Measurements from ENCODE around the gene SPTBN5. TPM values are rescaled to one million over a fixed set of nuclear protein-coding genes. Genes with fewer than 3 reads are reported as not detected.
A peak's percentile ranks its signal among the peaks of the same experiment; 100 is the strongest.

Gene SPTBN5
- total RNA-seq, 2 donors from 2014 or later = 0.52 to 3.0 TPM

DNA sequence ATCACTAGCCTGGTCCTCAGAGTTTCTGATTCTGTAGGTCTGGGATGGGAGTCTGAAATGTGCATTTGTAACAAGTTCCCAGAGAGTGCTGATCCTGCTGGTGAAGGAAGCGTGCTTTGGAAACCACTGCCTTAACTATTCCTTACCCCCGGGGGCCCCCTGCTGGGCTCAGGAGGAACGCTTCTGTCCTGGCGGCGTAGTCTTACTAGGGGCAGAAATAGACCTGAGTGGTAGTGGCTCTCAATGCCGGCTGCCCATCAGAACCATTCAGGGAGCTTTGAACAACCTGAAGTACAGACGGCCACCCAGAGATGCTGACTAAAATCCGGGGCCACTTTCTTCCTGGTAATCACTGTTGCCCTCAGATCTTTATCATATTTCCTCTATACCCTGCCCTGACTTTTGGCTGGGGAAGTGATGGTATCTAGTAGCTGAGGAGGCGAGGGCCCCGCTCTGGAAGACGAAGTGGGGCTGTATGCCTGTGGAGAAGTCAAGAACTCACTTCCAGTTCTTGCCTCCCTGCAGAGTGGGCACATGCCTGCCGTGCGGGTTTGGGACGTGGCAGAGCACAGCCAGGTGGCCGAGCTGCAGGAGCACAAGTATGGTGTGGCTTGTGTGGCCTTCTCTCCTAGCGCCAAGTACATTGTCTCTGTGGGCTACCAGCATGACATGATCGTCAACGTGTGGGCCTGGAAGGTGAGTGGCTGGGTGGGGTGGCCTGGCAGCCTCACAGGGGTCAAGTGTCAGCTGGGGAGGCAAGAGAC is 82.2 kb downstream of the SPTBN5 start:
- WGBS, 2 donors = 30 to 46% methylated on average over 4 to 18 of the region's 18 CpGs
- Histone ChIP-seq H3K4me1 (no peaks in the 10 kb centered on the region), H3K9me3 (no peaks in the 10 kb centered on the region), H3K27me3 (no peaks in the 10 kb centered on the region), H3K4me3 (no peak overlapping the region), H3K27ac (no peak overlapping the region), H3K36me3 (replicated peaks in 1 of 2; ENCODE audit: insufficient read depth in 1 of 2, low read depth in 2 of 2) (peaks cover 0 to 1% of the 10 kb centered on the region in 2 donors)
- TF ChIP-seq, protein P1, sequence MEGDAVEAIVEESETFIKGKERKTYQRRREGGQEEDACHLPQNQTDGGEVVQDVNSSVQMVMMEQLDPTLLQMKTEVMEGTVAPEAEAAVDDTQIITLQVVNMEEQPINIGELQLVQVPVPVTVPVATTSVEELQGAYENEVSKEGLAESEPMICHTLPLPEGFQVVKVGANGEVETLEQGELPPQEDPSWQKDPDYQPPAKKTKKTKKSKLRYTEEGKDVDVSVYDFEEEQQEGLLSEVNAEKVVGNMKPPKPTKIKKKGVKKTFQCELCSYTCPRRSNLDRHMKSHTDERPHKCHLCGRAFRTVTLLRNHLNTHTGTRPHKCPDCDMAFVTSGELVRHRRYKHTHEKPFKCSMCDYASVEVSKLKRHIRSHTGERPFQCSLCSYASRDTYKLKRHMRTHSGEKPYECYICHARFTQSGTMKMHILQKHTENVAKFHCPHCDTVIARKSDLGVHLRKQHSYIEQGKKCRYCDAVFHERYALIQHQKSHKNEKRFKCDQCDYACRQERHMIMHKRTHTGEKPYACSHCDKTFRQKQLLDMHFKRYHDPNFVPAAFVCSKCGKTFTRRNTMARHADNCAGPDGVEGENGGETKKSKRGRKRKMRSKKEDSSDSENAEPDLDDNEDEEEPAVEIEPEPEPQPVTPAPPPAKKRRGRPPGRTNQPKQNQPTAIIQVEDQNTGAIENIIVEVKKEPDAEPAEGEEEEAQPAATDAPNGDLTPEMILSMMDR (IDR thresholded peaks at IDR 0.05) = peak; percentile 73 to 93 (median 85)
- TF ChIP-seq POLR2A (IDR thresholded peaks at IDR 0.05) = no peak
- DNase-seq = peak; percentile 85 to 91 (median 86)
- intact Hi-C loops (cut with DNase I) = loop anchor here (5.0 kb wide), 1 partner anchor 44 kb away; no protein-coding TSS in a partner anchor
- ATAC-seq = peak; percentile 97

DNA sequence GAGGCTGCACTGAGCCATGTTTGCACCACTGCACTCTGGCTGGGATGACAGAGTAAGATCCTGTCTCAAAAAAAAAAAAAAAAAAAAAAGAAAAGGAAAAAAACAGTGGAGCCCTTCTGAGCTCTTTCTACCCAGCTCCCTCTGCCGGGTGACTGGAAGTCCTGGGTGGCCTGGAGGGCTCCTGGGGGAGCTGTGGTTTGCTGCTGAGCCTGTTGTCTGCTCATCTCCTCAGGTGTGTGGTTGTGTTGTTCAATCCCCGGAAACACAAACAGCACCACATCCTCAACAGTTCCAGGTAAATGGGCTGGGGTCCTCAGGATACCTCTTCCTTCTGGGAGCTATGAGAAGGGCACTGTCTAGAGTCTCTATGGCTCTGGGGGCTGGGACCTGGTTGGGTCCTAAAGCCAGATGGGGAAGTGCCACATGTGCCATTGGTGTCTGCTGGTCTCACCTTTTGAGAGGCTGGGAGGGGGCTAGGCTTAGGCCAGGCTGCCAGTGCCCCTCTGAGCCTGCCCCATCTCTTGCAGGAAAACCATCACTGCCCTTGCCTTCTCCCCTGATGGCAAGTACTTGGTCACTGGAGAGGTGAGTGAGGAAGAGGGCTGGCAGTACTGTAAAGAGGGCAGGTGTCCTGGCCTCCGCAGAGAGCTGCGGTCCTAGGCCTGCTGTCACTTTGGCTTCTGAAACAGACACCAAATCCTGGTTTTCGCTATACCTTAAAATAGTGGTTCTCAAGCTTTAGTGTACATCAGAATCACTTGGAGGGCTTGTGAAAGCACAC is 83.0 kb downstream of the SPTBN5 start:
- 84 to 88% methylated on average over 5 of the region's 5 CpGs for WGBS, 2 donors
- TF ChIP-seq, protein P1 (IDR thresholded peaks at IDR 0.05) = no peak
- no peak for TF ChIP-seq POLR2A (IDR thresholded peaks at IDR 0.05)
- H3K9me3 ChIP-seq = no peaks in the 10 kb centered on the region
- intact Hi-C loops (cut with DNase I) = loop anchor here (5.0 kb wide), 1 partner anchor 44 kb away; no protein-coding TSS in a partner anchor
- H3K27ac ChIP-seq = no peak overlapping the region
- no peaks in the 10 kb centered on the region for H3K27me3 ChIP-seq
- H3K36me3 ChIP-seq (replicated peaks in 1 of 2; ENCODE audit: insufficient read depth in 1 of 2, low read depth in 2 of 2) = peaks cover 0 to 1% of the 10 kb centered on the region in 2 donors
- no peaks in the 10 kb centered on the region for H3K4me1 ChIP-seq
- ATAC-seq (no peak), DNase-seq (no peak)
- H3K4me3 ChIP-seq = no peak overlapping the region

DNA sequence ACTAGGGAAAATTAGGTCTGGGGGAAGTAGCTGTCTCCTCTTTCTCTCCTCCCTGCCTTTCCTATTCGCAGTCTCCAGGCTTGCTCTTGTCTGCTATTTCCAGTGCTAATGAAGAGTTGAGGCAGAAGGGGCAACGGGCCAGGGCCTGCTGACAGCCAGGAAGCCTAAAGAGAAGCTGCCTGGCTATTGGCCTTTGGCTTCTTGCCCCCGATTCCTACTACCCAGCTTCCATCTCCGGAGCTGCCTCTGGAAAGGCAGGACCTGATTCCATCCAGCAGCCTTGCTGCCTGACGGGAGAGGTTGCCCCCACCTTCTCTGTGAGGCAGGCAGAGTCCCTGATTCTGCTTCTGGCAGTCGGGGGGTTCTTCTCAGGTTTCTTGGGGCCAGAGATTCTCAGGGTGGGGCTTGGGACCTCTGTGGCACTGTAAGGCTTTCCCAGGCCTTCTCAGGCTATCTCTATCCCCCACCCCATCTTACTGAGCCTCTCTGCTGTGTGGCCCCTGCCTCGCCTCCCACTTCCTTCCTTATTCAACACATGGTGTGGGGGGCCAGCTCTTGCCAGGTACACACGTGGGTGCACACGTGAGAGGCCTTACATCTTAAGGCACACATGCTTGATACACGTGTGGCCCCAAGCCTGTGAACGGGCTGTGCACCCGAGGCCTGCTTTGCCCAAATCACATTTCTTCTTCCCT is 84.2 kb downstream of the SPTBN5 start:
- Histone ChIP-seq H3K4me3 (no peak overlapping the region), H3K27ac (no peak overlapping the region), H3K27me3 (no peaks in the 10 kb centered on the region), H3K4me1 (no peaks in the 10 kb centered on the region), H3K9me3 (no peaks in the 10 kb centered on the region), H3K36me3 (replicated peaks in 1 of 2; ENCODE audit: insufficient read depth in 1 of 2, low read depth in 2 of 2) (no peaks in the 10 kb centered on the region)
- ATAC-seq = no peak
- 76 to 81% methylated on average over 11 to 12 of the region's 12 CpGs for WGBS, 2 donors
- no peak for DNase-seq
- no peak for TF ChIP-seq POLR2A (IDR thresholded peaks at IDR 0.05)
- TF ChIP-seq, protein P1 (IDR thresholded peaks at IDR 0.05) = no peak
- intact Hi-C loops (cut with DNase I) = loop anchor here (5.0 to 10.0 kb wide), 2 partner anchors 42 to 205 kb away; no protein-coding TSS in a partner anchor

DNA sequence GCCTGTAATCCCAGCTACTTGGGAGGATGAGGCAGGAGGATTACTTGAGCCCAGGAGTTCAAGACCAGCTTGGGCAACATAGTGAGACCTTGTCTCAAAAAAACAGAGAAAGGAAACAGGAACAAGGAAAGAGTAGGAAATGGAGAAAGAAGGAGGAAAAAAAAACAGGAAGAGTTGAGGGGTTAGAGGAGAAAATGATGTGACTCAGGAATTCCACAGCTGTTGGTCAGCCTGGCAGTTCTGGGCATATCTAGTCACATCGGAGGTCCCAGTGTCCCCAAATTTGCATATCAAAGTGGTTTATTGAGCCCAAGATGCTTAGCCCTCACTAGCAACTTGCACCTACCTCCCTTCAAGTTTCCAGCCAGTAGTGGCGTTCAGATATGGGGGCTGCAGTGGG is 84.7 kb downstream of the SPTBN5 start:
- ATAC-seq (no peak), DNase-seq (no peak)
- Histone ChIP-seq H3K27me3 (no peaks in the 10 kb centered on the region), H3K27ac (no peak overlapping the region), H3K36me3 (replicated peaks in 1 of 2; ENCODE audit: insufficient read depth in 1 of 2, low read depth in 2 of 2) (no peaks in the 10 kb centered on the region), H3K4me1 (no peaks in the 10 kb centered on the region), H3K4me3 (no peak overlapping the region), H3K9me3 (no peaks in the 10 kb centered on the region)
- TF ChIP-seq POLR2A (IDR thresholded peaks at IDR 0.05) = no peak
- TF ChIP-seq, protein P1 (IDR thresholded peaks at IDR 0.05) = no peak
- intact Hi-C loops (cut with DNase I) = loop anchor here (10.0 kb wide), 1 partner anchor 204 kb away; no protein-coding TSS in a partner anchor
- WGBS, 2 donors = 81 to 84% methylated on average over 2 of the region's 2 CpGs
